Stimulated activated CD8-positive, alpha-beta memory T cell treated with anti-CD3 and anti-CD28 coated beads, Interleukin-7, amount 100 ng/mL, for 1 hour (primary cell): ENCODE results near the gene SRRT.

Experiments
- DNase-seq, 2 donors: peaks; one replicate each; pipeline ENCODE4 v3.0.0-alpha.2; 2020; ENCODE audit warnings: low read depth in 2 of 2

Gene SRRT

DNA sequence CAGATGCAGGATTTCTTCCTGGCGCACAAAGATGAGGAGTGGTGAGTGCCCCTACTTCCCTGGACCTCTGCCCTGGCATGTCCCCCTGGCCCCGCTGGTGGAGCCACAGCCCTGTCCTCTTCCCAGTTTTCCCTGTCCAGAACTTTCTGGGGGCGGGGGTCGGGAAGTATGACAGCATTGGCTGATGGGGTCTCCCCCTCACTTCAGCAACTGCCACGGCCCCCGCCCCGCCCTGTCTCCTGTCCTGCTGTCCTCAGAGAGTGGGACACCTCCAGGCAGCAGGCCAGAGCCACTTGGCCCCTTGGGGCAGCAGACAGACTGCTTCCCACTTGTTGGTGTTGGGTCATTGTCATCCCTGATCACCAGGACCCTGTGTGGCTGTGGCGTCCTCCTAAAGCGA, 7.3 kb downstream of the SRRT start:
- no peak for DNase-seq

GRCh38 chr7:100882785-100883526, 8.1 kb downstream of the SRRT start:
- no peak for DNase-seq

- no peak for DNase-seq
Observed at GRCh38 chr7:100884736-100885439, 10.0 kb downstream of the SRRT start.

GRCh38 chr7:100885440-100886141, 10.7 kb downstream of the SRRT start:
- DNase-seq, result no peak

GRCh38 chr7:100886142-100886935, 11.4 kb downstream of the SRRT start:
- DNase-seq, result no peak

DNA sequence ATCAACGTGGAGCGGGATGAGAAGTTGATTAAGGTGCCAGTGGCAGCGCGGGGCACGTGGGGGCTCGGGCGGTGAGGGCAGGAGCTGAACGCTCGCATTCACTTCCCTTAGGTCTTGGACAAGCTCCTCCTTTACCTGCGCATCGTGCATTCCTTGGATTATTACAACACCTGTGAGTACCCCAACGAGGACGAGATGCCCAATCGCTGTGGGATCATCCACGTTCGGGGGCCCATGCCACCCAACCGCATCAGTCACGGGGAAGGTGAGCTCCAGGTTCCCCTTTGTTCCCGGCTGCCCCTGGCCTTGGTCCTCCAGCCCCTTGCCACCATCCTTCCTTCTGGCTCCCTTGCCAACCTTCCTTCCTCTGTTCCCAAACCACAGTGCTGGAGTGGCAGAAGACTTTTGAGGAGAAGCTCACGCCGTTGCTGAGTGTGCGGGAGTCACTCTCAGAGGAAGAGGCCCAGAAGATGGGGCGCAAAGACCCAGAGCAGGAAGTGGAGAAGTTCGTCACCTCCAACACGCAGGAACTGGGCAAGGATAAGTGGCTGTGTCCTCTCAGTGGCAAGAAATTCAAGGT, 12.1 kb downstream of the SRRT start:
- DNase-seq, result no peak

DNA sequence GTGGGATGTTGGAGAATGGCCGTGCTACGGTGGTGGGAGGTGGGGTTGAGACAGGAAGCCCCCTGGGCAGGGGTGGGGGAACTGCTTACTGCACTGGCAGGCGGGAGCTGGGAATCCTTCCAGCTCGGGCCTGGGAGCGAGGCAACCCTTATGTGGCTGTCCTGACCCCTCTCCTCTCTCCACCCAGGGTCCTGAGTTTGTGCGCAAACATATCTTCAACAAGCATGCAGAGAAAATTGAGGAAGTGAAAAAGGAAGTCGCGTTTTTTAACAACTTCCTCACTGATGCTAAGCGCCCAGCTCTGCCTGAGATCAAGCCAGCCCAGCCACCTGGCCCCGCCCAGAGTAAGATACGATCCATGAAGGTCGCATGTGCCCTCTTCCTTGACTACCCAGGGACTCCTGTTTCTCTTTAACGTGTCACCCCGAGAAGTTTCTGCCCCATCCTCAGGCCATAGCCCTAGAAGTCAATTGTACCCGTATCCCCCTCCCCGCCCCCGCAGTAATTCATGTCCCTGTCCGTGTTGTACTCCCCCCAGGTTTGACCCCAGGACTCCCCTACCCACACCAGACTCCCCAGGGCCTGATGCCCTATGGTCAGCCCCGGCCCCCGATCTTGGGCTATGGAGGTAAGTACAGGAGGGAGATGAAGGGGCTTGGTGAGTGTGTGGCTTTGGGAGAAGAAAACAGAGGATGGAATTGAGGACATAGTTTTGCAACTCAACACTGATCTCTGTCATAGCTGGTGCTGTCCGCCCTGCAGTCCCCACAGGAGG, 12.8 kb downstream of the SRRT start:
- no peak for DNase-seq

DNA sequence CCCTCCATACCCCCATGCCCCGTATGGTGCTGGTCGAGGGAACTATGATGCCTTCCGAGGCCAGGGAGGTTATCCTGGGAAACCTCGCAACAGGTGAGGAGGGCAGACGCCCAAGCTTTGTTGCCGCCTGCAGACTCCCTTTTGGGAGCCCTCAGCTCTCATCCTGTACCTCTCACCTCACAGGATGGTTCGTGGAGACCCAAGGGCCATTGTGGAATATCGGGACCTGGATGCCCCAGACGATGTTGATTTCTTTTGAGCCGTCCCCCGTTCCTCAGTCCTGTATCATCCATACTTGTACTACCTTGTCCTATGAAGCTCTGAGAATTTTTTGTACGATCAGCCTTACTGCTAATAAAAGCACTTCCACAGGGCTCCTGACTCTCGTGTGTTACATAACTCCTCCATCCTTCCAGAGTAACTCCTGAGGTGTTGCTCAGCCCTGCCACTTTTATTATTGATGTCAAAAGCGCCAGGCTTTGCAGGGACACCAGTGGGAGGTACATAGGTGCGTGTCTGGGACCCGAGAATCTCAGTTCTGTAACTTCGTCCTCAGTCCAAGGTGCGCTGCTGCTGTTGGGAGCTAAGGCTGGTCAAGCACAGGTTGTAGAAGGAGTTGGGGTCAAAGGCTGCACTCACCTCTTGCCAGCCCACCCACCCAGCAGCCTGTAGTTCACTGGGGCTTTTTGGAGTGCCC, 13.5 kb downstream of the SRRT start:
- no peak for DNase-seq

DNA sequence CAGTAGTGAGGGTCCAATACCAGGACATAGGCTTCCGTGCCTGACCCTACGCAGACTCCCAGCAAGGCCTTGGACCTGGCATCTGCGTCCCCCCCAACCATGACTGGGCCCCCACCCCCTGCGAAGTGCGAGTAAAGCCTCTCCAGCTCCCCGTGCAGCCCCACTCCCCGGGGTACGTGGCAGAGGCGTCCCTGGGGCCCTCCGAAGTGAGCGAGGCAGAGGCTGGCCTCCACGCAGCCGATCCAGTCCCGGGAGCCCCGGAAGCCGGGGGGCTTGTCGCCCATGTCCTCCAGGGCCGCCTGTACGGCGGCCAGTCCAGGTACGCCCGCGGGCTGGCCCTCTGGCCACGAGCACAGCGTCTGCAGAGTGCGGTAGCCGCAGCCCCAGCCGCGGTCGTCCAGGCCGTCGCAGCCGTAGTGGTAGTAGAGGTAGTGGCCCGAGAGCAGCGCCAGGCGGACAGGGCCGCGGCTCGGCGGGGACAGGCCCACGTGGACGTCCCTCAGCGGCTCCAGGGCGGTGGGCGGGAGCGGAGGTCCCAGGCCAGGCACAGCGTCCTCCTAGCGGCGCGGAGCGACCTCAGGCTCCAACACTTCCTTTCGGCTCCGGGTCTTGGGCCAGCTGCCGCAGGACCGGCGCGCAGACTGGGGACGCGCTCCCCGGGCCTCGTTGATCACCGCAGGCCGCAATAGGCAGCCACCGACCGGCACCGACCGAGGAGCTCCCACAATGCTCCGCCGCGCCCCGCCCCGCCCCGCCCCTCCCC, 14.3 kb downstream of the SRRT start, which contains the start of gene UFSP1:
Gene UFSP1 (minus strand): TSS at position 728 of the 763 bp plus-strand sequence. CDS start 444 bp downstream, at position 284.
- no peak for DNase-seq

- DNase-seq, result no peak
Observed at GRCh38 chr7:100890653-100891567, 16.0 kb downstream of the SRRT start.

DNA sequence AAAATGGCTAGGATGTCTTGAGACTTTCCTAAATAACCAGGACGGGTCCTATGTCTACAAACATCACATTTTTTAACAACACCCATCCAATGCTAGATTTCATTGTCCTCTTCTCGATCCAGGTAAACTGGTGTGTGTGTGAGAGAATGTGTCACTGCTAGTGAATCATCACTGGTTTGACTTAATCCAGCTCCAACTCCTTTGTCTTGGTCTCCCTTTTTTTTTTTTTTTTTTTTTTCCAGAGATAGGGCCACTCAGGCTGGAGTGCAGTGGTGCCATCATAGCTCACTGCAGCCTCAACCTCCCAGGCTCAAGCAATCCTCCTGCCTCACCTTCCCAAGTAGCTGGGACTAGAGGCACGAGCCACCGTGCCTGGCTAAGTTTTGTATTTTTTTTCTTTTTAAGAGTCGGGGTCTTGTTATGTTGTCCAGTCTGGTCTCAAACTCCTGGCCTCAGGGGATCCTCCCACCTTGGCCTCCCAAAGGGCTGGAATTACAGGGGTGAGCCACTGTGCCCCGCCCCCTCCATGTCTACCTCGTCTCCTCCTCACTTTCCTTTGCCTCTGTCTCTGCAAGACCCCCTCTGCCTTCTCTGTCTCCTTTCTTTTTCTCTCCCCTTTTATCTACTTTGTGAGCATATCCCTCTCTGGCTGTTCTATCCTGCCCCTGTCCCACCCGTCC, 16.8 kb downstream of the SRRT start:
- no peak for DNase-seq

DNA sequence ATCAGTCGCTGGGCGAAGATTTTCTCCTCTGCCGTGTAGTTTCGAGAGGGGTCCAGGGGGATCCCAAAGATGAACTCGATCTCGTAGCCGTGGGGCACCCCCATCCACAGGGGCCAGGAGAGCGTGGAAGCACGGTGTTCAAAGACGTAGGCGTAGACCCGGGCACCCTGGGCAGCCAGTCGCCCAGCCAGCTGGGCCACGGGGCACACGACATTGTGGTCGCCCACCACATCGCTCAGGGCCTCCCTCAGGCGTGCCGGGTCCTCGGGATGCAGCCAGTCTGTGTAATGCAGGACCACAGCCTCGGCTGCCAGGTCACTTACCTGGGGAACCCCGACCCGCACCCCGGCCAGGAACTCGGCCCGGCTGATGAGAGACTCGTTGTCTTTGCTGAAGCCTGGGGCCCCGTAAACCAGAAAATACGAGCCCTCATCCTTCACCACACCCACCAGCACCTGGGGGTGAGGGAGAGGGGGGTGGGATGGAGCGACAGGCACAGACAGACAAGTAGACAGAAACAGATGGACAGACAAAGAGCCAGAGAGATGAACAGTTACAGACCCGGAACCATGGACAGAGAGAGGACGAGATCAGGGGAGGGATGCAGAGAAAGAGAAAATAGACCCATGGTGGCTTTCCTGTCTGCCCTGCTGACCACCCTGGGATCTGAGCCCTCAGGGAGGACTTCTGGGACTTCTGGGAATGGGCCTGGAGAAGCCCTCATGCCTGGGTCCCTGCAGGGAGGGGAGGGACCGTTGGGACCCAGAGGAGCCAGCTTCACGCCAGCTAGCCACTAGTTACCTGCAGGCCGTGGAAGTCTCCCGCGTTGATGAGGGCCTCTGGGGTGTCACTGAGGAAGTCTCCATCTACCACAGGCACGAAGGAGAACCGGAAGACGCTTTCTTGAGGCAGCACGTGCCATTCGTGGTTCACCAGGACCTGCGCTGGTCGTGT, 17.7 kb downstream of the SRRT start:
- DNase-seq, result no peak

DNA sequence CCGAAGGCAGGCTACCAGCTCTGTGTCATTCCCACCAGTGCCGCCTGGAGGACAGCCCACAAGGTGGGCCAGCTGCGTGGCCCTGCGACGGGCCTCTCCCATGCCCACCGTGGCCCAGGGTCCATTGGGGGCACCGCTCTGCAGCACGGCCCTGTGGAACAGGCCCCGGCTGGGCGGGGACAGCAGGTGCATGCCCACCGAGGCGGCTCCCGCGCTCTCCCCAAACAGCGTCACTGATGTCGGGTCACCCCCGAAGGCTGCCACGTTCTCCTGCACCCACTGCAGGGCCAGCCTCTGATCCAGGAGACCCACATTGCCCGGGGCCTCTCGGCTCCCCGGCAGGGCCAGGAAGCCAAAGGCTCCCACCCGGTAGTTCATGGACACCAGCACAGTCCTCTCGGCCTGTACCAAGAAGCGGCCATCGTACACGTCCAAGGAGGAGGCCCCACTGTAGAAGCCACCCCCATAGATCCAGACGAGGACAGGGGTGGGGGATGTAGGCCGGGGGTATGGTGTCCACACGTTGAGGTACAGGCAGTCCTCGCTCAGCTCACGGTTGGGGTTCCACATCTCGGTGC, 18.5 kb downstream of the SRRT start:
- no peak for DNase-seq

GRCh38 chr7:100893910-100894721, 19.2 kb downstream of the SRRT start:
- no peak for DNase-seq
